ENCODE data around the gene ISCA2. TPM values are rescaled to one million over a fixed set of nuclear protein-coding genes. Genes with fewer than 3 reads are reported as not detected.

ISCA2 gene
- polyA plus RNA-seq, 1 donor from 2014 or later = 71.8 TPM

GRCh38 chr14:74500417-74501134 lies 7.0 kb downstream of the ISCA2 start:
- Mint-ChIP-seq H3K9me3 (no peaks in the 10 kb centered on the region), H3K4me1 (peaks cover 2 to 4% (median 2%) of the 10 kb centered on the region in 3 donors), H3K36me3 (no peaks in the 10 kb centered on the region), H3K4me3 (no peak overlapping the region), H3K27ac (peak overlapping the region in 1 of 3 donors; percentile 89), H3K27me3 (no peaks in the 10 kb centered on the region)

- no peak overlapping the region for H3K27ac Mint-ChIP-seq
- H3K4me1 Mint-ChIP-seq = peaks cover 4 to 5% (median 5%) of the 10 kb centered on the region in 3 donors
- H3K27me3 Mint-ChIP-seq = no peaks in the 10 kb centered on the region
- no peaks in the 10 kb centered on the region for H3K9me3 Mint-ChIP-seq
- no peak overlapping the region for H3K4me3 Mint-ChIP-seq
- H3K36me3 Mint-ChIP-seq = no peaks in the 10 kb centered on the region
These were observed 7.6 kb downstream of the ISCA2 start for GRCh38 chr14:74501135-74501614.

GRCh38 chr14:74501691-74502090 lies 8.1 kb downstream of the ISCA2 start:
- Mint-ChIP-seq H3K27me3 (peaks cover 3% of the 10 kb centered on the region), H3K4me3 (no peak overlapping the region), H3K4me1 (peaks cover 4 to 6% (median 5%) of the 10 kb centered on the region in 3 donors), H3K9me3 (no peaks in the 10 kb centered on the region), H3K27ac (peak overlapping the region in 1 of 3 donors; percentile 93), H3K36me3 (no peaks in the 10 kb centered on the region)

GRCh38 chr14:74502236-74503019 lies 8.9 kb downstream of the ISCA2 start:
- peak overlapping the region in 1 of 3 donors; percentile 93 for H3K27ac Mint-ChIP-seq
- peaks cover 4% of the 10 kb centered on the region for H3K27me3 Mint-ChIP-seq
- no peak overlapping the region for H3K4me3 Mint-ChIP-seq
- H3K36me3 Mint-ChIP-seq = no peaks in the 10 kb centered on the region
- no peaks in the 10 kb centered on the region for H3K9me3 Mint-ChIP-seq
- H3K4me1 Mint-ChIP-seq = peaks cover 4 to 11% (median 5%) of the 10 kb centered on the region in 3 donors

- H3K9me3 Mint-ChIP-seq = no peaks in the 10 kb centered on the region
- H3K27me3 Mint-ChIP-seq = peaks cover 4% of the 10 kb centered on the region
- H3K4me1 Mint-ChIP-seq = peaks cover 4 to 13% (median 7%) of the 10 kb centered on the region in 3 donors
- H3K36me3 Mint-ChIP-seq = no peaks in the 10 kb centered on the region
- H3K4me3 Mint-ChIP-seq = no peak overlapping the region
- H3K27ac Mint-ChIP-seq = no peak overlapping the region
These were observed 9.8 kb downstream of the ISCA2 start for GRCh38 chr14:74503291-74503937.

GRCh38 chr14:74503938-74504335 lies 10.4 kb downstream of the ISCA2 start:
- H3K36me3 Mint-ChIP-seq = no peaks in the 10 kb centered on the region
- H3K27ac Mint-ChIP-seq = no peak overlapping the region
- no peaks in the 10 kb centered on the region for H3K9me3 Mint-ChIP-seq
- peaks cover 4% of the 10 kb centered on the region for H3K27me3 Mint-ChIP-seq
- peaks cover 4 to 13% (median 7%) of the 10 kb centered on the region in 3 donors for H3K4me1 Mint-ChIP-seq
- no peak overlapping the region for H3K4me3 Mint-ChIP-seq

GRCh38 chr14:74504412-74504811 lies 10.8 kb downstream of the ISCA2 start:
- Mint-ChIP-seq H3K9me3 (no peaks in the 10 kb centered on the region), H3K4me1 (peaks cover 4 to 13% (median 7%) of the 10 kb centered on the region in 3 donors), H3K27me3 (peaks cover 4% of the 10 kb centered on the region), H3K27ac (no peak overlapping the region), H3K4me3 (no peak overlapping the region), H3K36me3 (no peaks in the 10 kb centered on the region)

- Mint-ChIP-seq H3K9me3 (no peaks in the 10 kb centered on the region), H3K27me3 (peaks cover 4% of the 10 kb centered on the region), H3K4me1 (peaks cover 4 to 13% (median 7%) of the 10 kb centered on the region in 3 donors), H3K4me3 (no peak overlapping the region), H3K36me3 (no peaks in the 10 kb centered on the region), H3K27ac (no peak overlapping the region)
These were observed 11.5 kb downstream of the ISCA2 start for GRCh38 chr14:74504874-74505720.

GRCh38 chr14:74505831-74506230 lies 12.3 kb downstream of the ISCA2 start:
- H3K36me3 Mint-ChIP-seq = no peaks in the 10 kb centered on the region
- H3K4me3 Mint-ChIP-seq = no peak overlapping the region
- peaks cover 4 to 13% (median 7%) of the 10 kb centered on the region in 3 donors for H3K4me1 Mint-ChIP-seq
- no peaks in the 10 kb centered on the region for H3K9me3 Mint-ChIP-seq
- peaks cover 4% of the 10 kb centered on the region for H3K27me3 Mint-ChIP-seq
- no peak overlapping the region for H3K27ac Mint-ChIP-seq

- Mint-ChIP-seq H3K9me3 (no peaks in the 10 kb centered on the region), H3K27ac (no peak overlapping the region), H3K4me1 (peaks cover 4 to 13% (median 7%) of the 10 kb centered on the region in 3 donors), H3K36me3 (peaks cover 2% of the 10 kb centered on the region), H3K4me3 (no peak overlapping the region), H3K27me3 (peaks cover 6% of the 10 kb centered on the region)
These were observed 12.9 kb downstream of the ISCA2 start for GRCh38 chr14:74506411-74506851.

GRCh38 chr14:74507085-74507484 lies 13.5 kb downstream of the ISCA2 start:
- Mint-ChIP-seq H3K27ac (no peak overlapping the region), H3K4me3 (no peak overlapping the region), H3K4me1 (peaks cover 2 to 13% (median 5%) of the 10 kb centered on the region in 3 donors), H3K36me3 (peaks cover 2% of the 10 kb centered on the region), H3K27me3 (peaks cover 12% of the 10 kb centered on the region), H3K9me3 (no peaks in the 10 kb centered on the region)

GRCh38 chr14:74507840-74508239 lies 14.3 kb downstream of the ISCA2 start:
- Mint-ChIP-seq H3K4me3 (no peak overlapping the region), H3K4me1 (peaks cover 0 to 11% (median 5%) of the 10 kb centered on the region in 3 donors), H3K27ac (no peak overlapping the region), H3K27me3 (peaks cover 16% of the 10 kb centered on the region), H3K36me3 (peaks cover 2% of the 10 kb centered on the region), H3K9me3 (no peaks in the 10 kb centered on the region)

- H3K27me3 Mint-ChIP-seq = peaks cover 16% of the 10 kb centered on the region
- peaks cover 2% of the 10 kb centered on the region for H3K36me3 Mint-ChIP-seq
- H3K9me3 Mint-ChIP-seq = no peaks in the 10 kb centered on the region
- peaks cover 0 to 11% (median 5%) of the 10 kb centered on the region in 3 donors for H3K4me1 Mint-ChIP-seq
- H3K4me3 Mint-ChIP-seq = no peak overlapping the region
- H3K27ac Mint-ChIP-seq = peak overlapping the region in 1 of 3 donors; percentile 31
These were observed 14.7 kb downstream of the ISCA2 start for GRCh38 chr14:74508292-74508731.

- Mint-ChIP-seq H3K27me3 (peaks cover 18% of the 10 kb centered on the region), H3K4me3 (no peak overlapping the region), H3K4me1 (peaks cover 0 to 11% (median 5%) of the 10 kb centered on the region in 3 donors), H3K36me3 (peaks cover 2% of the 10 kb centered on the region), H3K9me3 (no peaks in the 10 kb centered on the region), H3K27ac (no peak overlapping the region)
These were observed 15.4 kb downstream of the ISCA2 start for GRCh38 chr14:74508844-74509428.

Measured in IgD-negative memory B cell (primary cell).